ENCODE results near the gene STX18.

The STX18 gene

GRCh38 chr4:4374388-4375098 lies 167.3 kb downstream of the STX18 start:
- no peak for DNase-seq

Data from NCI-H510A (cell line).